AG08396 (cell line): Measurements from ENCODE around the gene GLOD4.

Source experiments
- DNase-seq: peaks from one replicate; pipeline ENCODE4 v3.0.0; 2012; ENCODE audit warnings: low spot score, mixed read lengths

The GLOD4 gene

DNA sequence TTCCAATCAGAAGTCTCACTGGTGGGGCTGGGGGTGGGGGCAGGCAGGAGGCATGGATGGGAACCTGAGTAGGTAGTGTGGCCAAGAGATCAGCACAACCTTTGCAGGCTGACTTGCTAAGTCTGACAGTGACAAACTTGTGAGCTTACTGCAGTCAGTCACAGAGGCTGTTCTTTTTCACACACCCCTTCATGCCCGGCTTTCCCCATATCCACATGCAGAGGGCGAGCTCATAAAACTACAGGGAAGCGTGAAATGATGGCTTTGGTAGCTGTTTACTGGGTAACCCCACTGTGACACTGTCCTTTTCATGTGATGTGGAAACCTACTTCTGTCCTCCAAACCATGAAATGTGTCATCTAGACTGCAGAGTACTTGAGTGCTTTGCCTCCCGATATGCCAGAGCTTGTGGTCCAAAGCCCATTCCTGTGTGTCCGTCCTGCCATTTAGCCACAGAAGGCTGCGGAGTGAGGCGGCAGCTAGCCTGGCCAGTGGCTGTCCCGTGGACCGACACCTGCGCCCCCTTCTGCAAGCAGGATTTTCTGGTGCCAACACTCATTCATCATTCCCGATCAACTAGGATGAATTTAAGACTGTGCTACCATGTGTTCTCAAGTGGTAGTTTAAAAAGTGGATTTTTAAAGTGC, 39.8 kb downstream of the GLOD4 start:
- DNase-seq: no peak

DNA sequence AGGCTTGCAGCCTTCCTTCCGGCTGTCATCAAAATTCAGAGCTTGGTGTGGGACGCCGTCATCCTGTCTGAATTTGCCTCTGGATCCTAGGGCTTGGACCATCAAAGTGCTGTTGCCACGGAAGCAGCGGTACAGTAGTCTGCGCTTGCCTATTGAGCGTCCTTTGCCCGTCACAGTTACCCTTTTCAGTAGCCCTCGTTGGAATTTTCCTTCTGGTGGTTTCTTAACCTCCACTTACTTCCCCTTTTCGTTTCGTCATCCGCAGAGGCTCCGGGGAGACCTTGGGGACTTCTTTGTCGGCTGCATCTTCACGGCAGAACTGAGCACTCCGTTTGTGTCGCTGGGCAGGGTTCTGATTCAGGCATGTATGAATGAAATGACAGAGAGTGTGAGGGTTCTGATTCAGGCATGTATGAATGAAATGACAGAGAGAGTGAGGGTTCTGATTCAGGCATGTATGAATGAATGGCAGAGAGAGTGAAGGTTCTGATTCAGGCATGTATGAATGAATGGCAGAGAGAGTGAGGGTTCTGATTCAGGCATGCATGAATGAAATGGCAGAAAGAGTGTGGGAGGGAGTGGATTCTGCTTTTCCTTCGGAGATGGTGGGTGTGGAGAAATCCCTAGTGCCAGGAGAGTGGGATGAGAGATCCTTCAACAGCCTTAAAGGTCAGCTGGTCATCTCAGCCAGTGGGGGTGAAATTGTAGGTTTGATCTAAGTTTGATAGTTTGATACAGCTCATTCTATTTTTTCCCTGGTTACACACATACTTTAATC, 41.7 kb downstream of the GLOD4 start:
- no peak for DNase-seq

DNA sequence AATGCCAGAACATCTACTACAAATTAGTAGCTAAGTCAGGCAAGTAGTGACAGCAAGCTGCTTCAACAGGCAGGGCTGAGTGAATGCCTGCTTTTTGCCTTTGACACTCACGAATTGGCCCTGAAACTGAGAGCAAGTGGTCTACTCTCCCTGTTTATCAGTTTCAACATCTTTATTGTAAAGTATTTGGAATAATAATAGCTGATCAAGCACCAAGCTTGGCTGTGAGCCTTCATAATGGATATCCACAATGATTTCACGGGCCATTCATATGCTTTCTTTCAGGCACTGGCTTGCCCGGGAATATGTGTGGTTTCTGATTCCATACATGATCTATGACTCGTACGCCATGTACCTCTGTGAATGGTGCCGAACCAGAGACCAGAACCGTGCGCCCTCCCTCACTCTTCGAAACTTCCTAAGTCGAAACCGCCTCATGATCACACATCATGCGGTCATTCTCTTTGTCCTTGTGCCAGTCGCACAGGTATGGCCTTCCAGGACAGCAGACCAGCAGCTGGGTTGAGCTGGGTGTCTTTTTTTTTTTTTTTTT, 44.4 kb downstream of the GLOD4 start:
- DNase-seq: no peak

DNA sequence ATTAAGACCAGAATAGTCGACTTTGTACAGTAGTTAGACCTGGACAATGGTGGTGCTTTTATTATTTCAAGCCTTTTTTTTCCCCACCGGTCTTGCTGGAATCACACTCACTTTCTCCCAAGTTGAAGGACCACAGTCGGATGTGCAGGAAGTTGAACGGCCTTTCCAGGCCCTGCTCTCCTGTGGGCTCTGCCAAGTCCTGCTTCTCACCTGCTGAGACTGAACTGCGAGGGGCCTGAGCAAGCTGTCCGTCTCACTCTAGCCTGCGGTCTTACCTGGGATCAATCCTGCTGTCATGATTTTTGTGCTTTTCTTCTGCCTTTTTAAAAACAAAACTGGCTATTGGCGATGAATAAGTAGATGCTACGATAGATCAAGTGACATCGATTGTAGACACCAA, 48.3 kb downstream of the GLOD4 start:
- no peak for DNase-seq

DNA sequence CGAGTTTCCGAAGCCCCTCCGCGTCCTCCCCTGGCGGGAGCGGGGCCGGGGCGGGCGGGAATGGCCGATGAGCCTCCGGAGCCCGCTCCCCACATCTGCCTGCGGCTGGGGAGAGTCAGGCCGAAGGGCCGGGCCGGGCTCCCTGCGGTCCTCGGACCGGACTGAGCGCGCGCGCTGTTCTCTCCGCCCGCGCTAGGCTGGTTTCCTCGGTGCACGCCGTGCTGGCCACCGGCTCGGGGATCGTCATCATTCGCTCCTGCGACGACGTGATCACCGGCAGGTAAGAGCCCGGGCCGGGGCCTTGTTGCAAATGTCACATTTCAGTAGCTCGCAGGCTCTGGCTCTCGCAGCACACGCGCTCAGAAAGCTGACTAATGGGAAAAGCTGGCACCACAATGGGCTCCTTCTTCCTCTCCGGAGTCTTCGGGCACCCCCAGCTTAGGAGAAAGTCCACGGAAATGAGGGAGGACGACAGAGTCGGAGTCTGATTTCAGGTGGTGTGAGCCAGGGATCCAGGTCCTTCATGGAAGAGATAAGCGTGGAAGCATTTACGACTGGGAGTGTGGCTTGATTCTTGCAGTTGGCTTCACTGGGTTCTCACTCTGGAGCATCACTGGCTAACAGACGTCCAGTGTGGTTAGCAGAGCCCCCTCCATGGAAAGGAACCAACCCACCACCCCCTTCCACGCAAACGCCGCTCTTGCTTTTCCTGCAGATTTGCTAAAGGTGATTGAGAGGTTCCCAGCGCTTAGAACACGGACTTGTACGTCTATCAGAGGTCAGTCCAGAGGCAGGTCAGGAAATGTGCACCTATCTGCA, 49.0 kb downstream of the GLOD4 start:
- DNase-seq: peak; percentile 56

DNA sequence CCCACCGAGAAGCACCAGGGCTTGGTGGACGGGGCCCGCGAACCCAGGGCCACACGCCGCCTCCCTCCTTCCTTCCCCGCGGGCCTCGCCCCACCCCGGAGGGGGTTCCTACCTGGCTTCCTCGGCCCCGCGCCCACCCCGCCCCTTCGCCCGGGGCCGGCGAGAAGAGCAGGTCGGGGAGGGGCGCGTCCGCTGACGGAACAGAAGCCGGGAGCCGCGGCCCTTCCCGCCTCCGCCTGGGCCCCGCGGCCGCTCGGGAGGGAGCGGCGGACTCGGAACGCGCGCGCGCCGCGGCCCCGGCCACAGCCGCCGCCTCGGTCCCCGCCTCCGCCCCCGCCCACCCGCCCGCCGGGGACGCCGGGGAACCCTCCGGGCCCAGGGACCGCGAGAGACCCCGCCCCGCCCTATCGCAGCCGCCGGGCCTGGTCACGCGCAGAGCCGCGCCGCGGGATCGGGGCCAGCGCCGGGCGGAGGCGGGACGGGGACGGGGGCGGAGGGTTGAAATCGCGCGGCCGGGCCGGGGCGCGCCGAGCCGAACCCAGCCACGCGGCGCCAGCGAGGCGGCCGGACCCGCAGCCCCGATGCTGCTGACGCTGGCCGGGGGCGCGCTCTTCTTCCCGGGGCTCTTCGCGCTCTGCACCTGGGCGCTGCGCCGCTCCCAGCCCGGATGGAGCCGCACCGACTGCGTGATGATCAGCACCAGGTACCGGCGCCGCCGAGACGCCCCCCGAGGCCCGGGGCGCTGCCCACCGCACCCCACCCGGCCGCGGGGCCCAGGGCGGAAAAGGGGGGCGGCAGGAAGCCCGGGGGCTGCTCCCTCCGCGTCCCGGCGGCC, 49.8 kb downstream of the GLOD4 start, which contains the start of gene TLCD3A:
Gene TLCD3A (plus strand): TSS at position 530 of the 835 bp plus-strand sequence. CDS start 52 bp downstream, at position 582.
- peak; percentile 93 for DNase-seq

DNA sequence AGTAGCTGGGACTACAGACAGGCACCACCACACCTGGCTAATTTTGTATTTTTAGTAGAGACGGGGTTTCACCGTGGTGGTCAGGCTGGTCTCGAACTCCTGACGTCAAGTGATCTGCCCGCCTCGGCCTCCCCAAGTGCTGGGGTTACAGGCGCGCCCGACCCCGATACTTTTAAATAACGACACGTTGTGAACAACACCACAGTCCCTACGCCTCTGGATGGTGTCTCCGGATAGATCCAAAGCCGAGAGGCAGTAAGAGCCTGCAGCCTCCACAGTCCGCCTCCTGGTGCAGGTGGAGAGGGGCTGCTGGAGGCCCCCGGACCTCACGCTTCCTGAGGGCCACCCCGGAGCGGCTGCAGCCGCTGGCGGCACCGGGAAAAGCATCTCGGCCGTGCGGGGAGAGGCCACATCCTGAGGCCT, 50.4 kb downstream of the GLOD4 start:
- no peak for DNase-seq

DNA sequence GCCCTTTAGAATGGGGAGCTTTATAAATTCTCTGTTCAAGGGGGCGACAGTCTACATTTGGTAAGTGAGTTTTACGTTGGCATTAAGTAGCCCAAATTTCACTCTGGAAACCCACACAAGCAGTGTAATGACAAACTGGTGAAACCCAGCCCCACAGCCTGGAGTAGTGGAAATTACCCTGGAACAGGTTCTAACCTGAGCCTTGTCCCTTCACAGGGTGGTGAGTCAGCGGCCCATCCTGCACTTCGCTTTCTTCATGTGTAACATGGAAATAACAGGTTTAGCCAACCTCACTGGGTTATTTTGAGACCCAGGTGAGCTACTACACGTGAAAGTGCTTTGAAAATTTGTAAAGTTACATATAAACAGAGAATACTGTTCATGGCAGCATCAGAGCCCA, 53.2 kb downstream of the GLOD4 start:
- DNase-seq: no peak

DNA sequence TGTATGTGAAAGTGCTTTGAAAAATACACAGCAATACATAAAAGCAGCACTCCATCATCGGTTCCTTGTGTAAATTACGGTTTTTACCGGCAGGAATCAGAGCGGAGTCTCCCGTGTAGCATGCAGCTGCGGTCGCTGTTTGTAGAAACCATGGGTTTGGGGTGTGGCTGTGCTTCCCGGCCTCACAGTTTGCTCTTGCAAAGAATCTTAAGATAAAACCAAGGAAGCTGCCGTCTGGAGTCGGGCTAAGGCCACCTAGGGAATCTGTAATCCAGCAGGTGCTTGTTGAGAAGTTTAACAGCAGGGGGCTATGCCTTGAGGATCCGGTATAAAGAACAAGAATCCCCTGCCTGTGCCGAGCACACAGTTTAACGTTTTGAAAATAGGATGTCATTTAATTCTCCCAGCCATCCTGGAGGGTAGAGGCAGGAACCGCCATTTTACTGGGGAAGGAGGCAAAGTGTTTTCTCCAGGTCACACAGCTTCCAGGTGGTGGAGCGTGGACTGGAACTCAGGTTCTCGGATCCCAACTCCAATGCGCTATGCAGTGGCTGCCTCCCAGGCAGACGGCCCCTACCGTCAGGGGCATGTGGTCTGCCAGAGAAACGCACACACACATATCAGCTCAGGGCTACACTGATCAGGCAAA, 55.7 kb downstream of the GLOD4 start:
- no peak for DNase-seq

DNA sequence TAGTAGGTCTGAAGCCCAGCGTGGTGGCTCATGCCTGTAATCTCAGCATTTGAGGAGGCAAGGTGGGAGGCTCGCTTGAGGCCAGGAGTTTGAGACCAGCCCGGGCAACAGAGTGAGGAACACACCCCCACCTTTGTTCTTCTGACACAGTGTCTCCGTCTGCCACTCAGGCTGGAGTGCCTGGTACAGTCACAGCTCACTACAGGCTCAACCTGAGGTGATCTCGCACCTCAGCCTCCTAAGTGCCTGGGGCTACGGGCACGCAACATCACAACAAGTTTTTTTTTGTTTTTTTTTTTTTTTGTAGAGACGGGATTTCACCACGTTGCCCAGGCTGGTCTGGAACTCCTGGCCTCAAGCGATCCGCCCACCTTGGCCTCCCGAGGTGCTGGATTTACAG, 56.3 kb downstream of the GLOD4 start:
- no peak for DNase-seq

DNA sequence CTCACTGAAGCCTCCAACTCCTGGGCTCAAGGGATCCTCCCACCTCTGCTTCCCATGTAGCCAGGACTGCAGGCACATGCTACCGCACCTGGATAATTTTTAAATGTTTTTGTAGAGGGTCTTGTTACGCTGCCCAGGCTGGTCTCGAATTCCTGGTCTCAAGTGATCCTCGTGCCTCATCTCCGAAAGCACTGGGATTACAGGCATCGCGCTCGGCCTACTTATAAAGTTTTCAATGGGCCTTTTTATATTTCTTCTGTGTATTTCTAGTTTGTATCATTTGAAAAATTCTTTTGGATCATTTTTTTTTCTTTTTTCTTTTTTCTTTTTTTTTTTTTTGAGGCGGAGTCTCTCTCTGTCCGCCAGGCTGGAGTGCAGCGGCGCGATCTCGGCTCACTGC, 57.0 kb downstream of the GLOD4 start:
- no peak for DNase-seq

DNA sequence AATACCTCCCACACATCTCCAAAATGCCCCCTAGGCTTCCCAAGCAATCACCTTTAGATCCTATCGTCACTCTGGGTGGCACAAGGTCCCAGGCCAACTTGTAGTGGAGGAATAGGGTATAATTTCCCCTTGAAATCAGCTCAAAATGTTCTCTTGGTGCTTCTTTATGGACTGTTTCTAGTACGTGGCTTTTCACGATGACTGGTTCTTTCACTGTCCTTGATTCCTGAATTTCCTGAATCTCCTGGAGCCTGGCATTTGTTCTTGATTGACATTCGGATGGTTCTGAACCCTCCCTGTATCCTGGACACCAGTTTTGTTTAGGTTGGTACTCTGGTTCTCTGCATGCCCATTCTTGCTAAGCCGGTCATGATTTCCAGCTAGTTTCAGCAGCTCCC, 60.5 kb downstream of the GLOD4 start:
- no peak for DNase-seq

DNA sequence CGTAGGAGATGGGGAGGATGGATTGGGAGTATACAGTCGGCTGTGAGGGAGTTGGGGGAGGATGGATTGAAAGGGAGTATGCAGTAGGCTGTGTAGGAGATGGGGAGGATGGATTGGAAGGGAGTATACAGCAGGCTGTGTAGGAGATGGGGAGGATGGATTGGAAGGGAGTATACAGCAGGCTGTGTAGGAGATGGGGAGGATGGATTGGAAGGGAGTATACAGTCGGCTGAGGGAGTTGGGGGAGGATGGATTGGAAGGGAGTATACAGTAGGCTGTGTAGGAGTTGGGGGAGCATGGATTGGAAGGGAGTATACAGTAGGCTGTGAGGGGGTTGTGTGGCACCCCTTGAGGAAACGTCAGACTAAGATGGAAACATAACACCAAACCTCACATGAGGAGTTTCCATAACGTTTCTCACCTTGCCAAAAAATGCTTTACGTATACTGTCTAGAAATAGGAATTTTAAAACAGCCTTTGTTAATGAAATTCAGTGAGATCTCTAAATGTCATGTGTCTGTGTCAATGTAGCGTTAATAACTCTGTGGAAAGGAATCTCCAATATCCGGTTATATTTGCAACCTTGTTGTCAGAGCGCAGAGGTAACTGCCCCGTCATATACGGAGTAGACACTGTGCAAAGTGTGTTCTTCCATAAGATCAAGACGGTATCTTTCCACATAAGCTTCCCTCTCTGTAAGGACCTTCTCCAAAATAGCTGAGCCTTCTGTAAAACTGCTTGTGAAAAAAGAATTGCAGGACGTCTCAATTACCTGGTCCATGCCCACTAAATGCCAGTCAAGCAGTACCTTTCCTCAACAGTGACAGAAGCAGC, 61.2 kb downstream of the GLOD4 start:
- DNase-seq: no peak

DNA sequence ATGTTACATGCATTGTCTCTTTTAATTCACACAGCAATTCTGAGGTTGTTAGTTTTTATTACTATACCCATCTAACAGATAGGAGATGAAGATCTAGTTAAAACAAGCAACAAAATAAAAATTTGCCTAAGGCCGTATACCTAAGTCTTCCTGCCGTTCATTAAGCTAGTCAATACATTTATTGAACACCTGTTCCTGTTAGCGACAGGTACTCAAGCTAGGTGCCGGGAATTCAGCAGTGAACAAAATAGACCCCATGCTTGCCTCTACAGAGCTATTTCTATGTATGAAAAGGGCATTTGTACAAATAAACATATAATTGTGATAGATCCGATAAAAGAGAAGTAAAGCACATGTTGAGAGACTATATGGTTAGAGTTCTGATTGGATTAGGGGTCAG, 64.0 kb downstream of the GLOD4 start:
- DNase-seq: no peak
